ENCODE measurements around the gene SLC26A4.

DNA sequence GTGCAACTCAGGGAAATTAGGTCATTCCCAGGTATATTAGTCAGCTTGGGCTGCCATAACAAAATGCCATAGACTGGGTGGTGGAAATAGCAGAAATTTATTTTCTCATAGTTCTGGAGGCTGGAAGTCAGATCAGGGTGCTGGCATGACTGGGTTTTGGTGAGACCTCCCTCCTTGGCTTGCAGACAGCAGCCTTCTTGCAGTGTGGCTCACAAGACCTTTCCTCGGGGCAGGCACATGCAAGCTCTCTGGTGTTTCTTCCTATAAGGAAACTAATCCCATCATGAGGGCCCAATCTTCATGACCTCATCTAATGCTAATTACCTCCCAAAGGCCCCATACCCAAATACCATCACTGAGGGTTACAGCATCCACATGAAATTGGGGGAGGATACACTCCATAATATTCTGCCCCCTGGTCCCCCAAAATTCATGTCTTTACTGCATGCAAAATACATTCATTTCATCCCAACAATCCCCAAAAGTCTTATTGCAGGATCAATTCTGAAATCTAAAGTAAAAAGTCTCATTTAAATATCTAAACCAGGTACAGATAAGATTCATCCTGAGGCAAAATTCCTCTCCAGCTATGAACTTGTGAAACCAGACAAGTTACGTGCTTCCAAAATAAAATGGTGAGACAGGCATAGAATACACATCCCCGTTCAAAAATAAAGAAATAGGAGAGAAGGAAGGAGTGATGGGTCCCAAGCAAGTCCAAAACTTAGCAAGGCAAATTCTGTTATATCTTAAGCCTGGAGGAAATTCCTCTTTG lies 65.9 kb downstream of the SLC26A4 start:
- TF ChIP-seq POLR2A (IDR thresholded peaks at IDR 0.05) = no peak
- TF ChIP-seq, protein P1, sequence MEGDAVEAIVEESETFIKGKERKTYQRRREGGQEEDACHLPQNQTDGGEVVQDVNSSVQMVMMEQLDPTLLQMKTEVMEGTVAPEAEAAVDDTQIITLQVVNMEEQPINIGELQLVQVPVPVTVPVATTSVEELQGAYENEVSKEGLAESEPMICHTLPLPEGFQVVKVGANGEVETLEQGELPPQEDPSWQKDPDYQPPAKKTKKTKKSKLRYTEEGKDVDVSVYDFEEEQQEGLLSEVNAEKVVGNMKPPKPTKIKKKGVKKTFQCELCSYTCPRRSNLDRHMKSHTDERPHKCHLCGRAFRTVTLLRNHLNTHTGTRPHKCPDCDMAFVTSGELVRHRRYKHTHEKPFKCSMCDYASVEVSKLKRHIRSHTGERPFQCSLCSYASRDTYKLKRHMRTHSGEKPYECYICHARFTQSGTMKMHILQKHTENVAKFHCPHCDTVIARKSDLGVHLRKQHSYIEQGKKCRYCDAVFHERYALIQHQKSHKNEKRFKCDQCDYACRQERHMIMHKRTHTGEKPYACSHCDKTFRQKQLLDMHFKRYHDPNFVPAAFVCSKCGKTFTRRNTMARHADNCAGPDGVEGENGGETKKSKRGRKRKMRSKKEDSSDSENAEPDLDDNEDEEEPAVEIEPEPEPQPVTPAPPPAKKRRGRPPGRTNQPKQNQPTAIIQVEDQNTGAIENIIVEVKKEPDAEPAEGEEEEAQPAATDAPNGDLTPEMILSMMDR (IDR thresholded peaks at IDR 0.05 in 8 of 11, conservative IDR thresholded peaks at IDR 0.05 in 3 of 11) = no peak
- no peak for TF ChIP-seq POLR2AphosphoS5 (IDR thresholded peaks at IDR 0.05)

Measured in spleen (tissue), 7 donors.